ENCODE data around the gene MBP. TPM values are rescaled to one million over a fixed set of nuclear protein-coding genes. Genes with fewer than 3 reads are reported as not detected.
A peak's percentile ranks its signal among the peaks of the same experiment; 100 is the strongest.

Gene MBP
- total RNA-seq, 4 donors from 2014 or later, result 45.0 to 60.0 (median 51.9) TPM

DNA sequence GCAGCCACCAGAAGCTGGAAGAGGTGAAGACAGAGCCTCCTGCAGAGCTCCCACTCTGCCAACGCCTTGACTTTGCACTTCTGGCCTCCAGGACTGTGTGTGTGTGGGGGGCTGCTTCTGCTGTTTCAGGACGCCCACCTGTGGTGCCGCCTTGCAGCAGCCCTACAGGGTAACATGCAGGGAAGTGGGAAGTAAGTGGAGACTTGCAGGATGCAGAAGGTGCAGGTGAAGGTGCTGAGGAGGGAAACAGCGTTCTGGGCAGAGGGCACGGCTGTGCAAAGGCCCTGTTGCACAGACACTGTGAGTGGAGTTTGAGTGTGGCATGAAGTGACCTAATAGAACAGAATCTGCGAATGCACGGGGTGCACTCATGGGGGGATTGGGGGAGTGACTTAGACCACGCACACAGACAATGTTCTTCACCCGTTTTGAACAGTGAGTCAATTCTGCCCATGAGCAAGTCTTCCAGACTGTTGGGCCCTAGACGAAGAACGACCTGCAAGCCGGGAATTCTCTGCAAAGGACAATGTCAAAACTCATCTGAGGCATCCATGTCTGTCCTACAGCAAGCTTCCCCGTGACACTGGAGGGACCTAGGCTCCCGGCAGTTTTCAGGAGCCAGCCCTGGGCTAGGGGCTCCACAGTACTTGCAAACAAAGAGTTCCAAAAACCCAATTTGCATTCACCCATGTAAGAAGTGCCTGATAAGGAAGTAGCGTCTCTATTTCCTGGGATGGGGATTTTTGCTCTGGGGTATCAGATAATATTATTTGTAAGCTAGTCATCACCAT lies 19.0 kb downstream of the MBP start:
- intact Hi-C loops (cut with DNase I; ENCODE audit: low total_unique reads), result no loop called here
- peak in 1 of 2 donors; percentile 83 for DNase-seq (ENCODE audit: low spot score in 2 of 2)
- WGBS, 2 donors, result 81 to 82% methylated on average over 15 of the region's 15 CpGs
- TF ChIP-seq CTCF (IDR thresholded peaks at IDR 0.05), result no peak
- TF ChIP-seq POLR2A (IDR thresholded peaks at IDR 0.05), result no peak
- no peak overlapping the region for H3K4me3 ChIP-seq (ENCODE audit: low read depth, poor library complexity, severe bottlenecking)

DNA sequence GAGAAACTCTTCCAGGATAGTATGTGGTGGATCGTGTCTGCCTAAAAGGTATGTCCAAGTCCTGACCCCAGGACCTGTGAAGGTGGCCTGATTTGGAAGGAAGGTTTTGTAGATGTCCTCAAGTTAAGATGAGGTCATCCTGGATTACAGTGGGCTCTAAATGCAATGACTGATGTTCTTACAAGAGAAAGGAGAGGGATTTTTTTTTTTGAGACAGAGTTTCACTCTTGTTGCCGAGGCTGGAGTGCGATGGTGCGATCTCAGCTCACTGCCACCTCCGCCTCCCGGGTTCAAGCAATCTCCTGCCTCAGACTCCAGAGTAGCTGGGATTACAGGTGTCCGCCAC lies 19.9 kb downstream of the MBP start:
- no peak for DNase-seq (ENCODE audit: low spot score in 2 of 2)
- 96 to 97% methylated on average over 7 of the region's 7 CpGs for WGBS, 2 donors
- no peak for TF ChIP-seq CTCF (IDR thresholded peaks at IDR 0.05)
- no peak for TF ChIP-seq POLR2A (IDR thresholded peaks at IDR 0.05)
- intact Hi-C loops (cut with DNase I; ENCODE audit: low total_unique reads), result no loop called here
- no peak overlapping the region for H3K4me3 ChIP-seq (ENCODE audit: low read depth, poor library complexity, severe bottlenecking)

DNA sequence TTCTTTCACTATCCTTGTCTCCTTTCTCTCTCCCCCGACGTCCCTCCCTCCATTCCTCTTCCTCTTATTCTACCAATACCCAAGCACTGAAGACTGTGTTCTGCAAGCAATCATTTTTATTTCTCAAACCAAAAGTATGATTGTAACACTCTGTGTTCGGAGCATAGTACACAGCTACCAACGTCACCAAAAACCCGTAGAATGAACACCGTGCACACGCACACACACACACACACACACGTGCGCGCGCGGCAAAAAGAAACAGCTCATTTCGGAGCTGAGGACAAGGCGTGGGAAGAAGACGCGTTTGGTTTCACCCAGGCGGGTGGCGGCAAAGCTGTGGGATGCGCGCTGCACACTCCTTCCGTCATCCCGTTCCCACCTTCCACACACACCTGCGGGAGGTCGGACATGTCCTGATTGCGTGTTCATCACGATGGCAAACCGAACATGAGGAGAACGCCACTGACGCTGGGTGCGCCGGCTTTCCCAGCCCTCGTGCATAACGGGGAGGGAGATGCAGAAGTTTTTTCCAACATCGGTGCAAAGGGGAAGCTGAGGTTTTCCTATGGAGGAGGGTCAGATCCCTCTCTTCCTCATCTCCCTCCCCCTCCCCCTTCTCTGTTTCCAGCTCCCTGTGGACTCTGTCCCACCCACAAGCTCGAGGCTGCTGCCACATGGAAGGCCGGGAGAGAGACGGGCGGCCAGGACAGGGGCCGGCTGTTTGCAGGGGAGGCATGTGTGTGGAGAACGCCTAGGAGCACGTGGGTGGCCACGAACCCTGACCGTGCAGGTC lies 20.4 kb downstream of the MBP start:
- no peak overlapping the region for H3K4me3 ChIP-seq (ENCODE audit: low read depth, poor library complexity, severe bottlenecking)
- TF ChIP-seq CTCF (IDR thresholded peaks at IDR 0.05), result no peak
- no peak for TF ChIP-seq POLR2A (IDR thresholded peaks at IDR 0.05)
- intact Hi-C loops (cut with DNase I; ENCODE audit: low total_unique reads), result no loop called here
- DNase-seq (ENCODE audit: low spot score in 2 of 2), result peak in 1 of 2 donors; percentile 88
- WGBS, 2 donors, result 73 to 80% methylated on average over 43 of the region's 43 CpGs

GRCh38 chr18:77111449-77111848 lies 21.1 kb downstream of the MBP start:
- H3K4me3 ChIP-seq (ENCODE audit: low read depth, poor library complexity, severe bottlenecking), result no peak overlapping the region
- TF ChIP-seq POLR2A (IDR thresholded peaks at IDR 0.05) (no peak), CTCF (IDR thresholded peaks at IDR 0.05) (no peak)
- 36 to 40% methylated on average over 11 of the region's 11 CpGs for WGBS, 2 donors
- peak; percentile 77 to 87 for DNase-seq (ENCODE audit: low spot score in 2 of 2)
- intact Hi-C loops (cut with DNase I; ENCODE audit: low total_unique reads), result no loop called here

DNA sequence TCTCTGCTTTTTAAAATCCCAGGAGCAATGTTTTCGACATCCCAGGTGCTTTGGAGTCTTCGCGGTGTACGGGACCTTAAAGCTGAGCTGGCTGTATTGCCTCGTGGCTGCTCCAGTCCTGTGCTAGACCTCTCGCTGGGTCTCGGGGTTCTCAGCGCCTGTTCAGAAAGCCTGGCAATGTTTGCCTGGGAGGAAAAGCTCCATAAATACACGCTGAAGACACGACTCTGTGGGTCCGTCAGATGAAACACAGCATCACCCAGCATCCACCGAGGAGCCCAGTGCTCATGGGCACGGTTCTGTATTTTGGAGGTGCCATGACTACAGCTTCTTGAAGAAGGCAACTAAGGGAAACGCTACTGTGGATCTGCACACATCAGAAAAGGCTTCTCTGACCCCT lies 21.6 kb downstream of the MBP start:
- DNase-seq (ENCODE audit: low spot score in 2 of 2), result peak in 1 of 2 donors; percentile 71
- intact Hi-C loops (cut with DNase I; ENCODE audit: low total_unique reads), result no loop called here
- no peak for TF ChIP-seq POLR2A (IDR thresholded peaks at IDR 0.05)
- no peak for TF ChIP-seq CTCF (IDR thresholded peaks at IDR 0.05)
- 79 to 87% methylated on average over 14 of the region's 14 CpGs for WGBS, 2 donors
- no peak overlapping the region for H3K4me3 ChIP-seq (ENCODE audit: low read depth, poor library complexity, severe bottlenecking)

All from lower leg skin (tissue), 4 donors.